Body of pancreas (tissue), 4 donors: ENCODE results near the gene PWWP2B.

Experiments used
- CTCF ChIP-seq, 7 experiments: fragments of 450-650 bp in 4 of 7; fragments of 200-600 bp in 3 of 7; sonication (generic) in 3 of 7; IDR thresholded peaks; one replicate each; pipeline ENCODE4 v1.5.1; 2016 to 2019; ENCODE audit warnings: antibody characterized with exemption in 7 of 7
- POLR2A ChIP-seq, 3 donors: fragments of 450-650 bp; IDR thresholded peaks; one replicate each; pipeline ENCODE4 v1.6.1; 2016; ENCODE audit warnings: antibody characterized with exemption in 3 of 3, mild to moderate bottlenecking in 2 of 3

- TF ChIP-seq CTCF (IDR thresholded peaks at IDR 0.05): no peak
- no peak for TF ChIP-seq POLR2A (IDR thresholded peaks at IDR 0.05)
Measured at GRCh38 chr10:132349766-132350165, 47.2 kb upstream of the PWWP2B start.
